Stimulated activated CD8-positive, alpha-beta memory T cell treated with anti-CD3 and anti-CD28 coated beads, Interleukin-4, amount 100 ng/mL, for 4 hours (primary cell): Measurements from ENCODE around the gene ZSWIM6.

Experiments
- DNase-seq, 2 donors: peaks; one replicate each; pipeline ENCODE4 v3.0.0-alpha.2; 2020; ENCODE audit warnings: low read depth in 2 of 2, low spot score in 1 of 2

Gene ZSWIM6

GRCh38 chr5:61438298-61438970 is 106.4 kb downstream of the ZSWIM6 start:
- no peak for DNase-seq

GRCh38 chr5:61440086-61440485 is 108.0 kb downstream of the ZSWIM6 start:
- no peak for DNase-seq

GRCh38 chr5:61440596-61440995 is 108.5 kb downstream of the ZSWIM6 start:
- DNase-seq, result no peak

GRCh38 chr5:61441742-61442141 is 109.7 kb downstream of the ZSWIM6 start:
- DNase-seq, result no peak

- DNase-seq, result no peak
Measured at GRCh38 chr5:61447780-61448495, 115.9 kb downstream of the ZSWIM6 start.

GRCh38 chr5:61449804-61450492 is 117.9 kb downstream of the ZSWIM6 start:
- no peak for DNase-seq

- no peak for DNase-seq
Measured at GRCh38 chr5:61450493-61451279, 118.6 kb downstream of the ZSWIM6 start.

- DNase-seq, result no peak
Measured at GRCh38 chr5:61455179-61456006, 123.3 kb downstream of the ZSWIM6 start.

GRCh38 chr5:61460471-61460870 is 128.4 kb downstream of the ZSWIM6 start:
- DNase-seq, result no peak

- DNase-seq, result no peak
Measured at GRCh38 chr5:61461417-61461816, 129.4 kb downstream of the ZSWIM6 start.

GRCh38 chr5:61461926-61462325 is 129.9 kb downstream of the ZSWIM6 start:
- DNase-seq, result no peak

- no peak for DNase-seq
Measured at GRCh38 chr5:61463596-61463995, 131.5 kb downstream of the ZSWIM6 start.

GRCh38 chr5:61464512-61464911 is 132.5 kb downstream of the ZSWIM6 start:
- no peak for DNase-seq

- no peak for DNase-seq
Measured at GRCh38 chr5:61465066-61465465, 133.0 kb downstream of the ZSWIM6 start.

- DNase-seq, result no peak
Measured at GRCh38 chr5:61465496-61465895, 133.4 kb downstream of the ZSWIM6 start.

GRCh38 chr5:61466017-61466416 is 134.0 kb downstream of the ZSWIM6 start:
- no peak for DNase-seq

GRCh38 chr5:61467766-61468482 is 135.9 kb downstream of the ZSWIM6 start:
- no peak for DNase-seq

- DNase-seq, result no peak
Measured at GRCh38 chr5:61468483-61468865, 136.4 kb downstream of the ZSWIM6 start.

- no peak for DNase-seq
Measured at GRCh38 chr5:61471352-61471751, 139.3 kb downstream of the ZSWIM6 start.
